SU-DHL-6 (cell line): ENCODE measurements around the gene ZNFX1.

ENCODE experiments used
- H2AFZ ChIP-seq: fragments of 200-600 bp; sonication (generic); 2 replicates; pipeline ENCODE4 v1.6.1; 2014; ENCODE audit warnings: low read depth, mild to moderate bottlenecking, moderate library complexity, mixed read lengths, antibody characterized with exemption, low read length; ENCODE audit not compliant: severe bottlenecking
- H3F3A ChIP-seq: fragments of 200-600 bp; shearing (Covaris generic); 2 replicates; pipeline ENCODE4 v1.6.0; 2016; ENCODE audit warnings: antibody characterized with exemption, mild to moderate bottlenecking; ENCODE audit not compliant: insufficient read depth
- H3K27ac ChIP-seq: fragments of 200-600 bp; sonication (generic); 2 replicates; pipeline ENCODE4 v1.5.1; 2016; ENCODE audit warnings: low read depth, mild to moderate bottlenecking, low read length, moderate library complexity, mixed read lengths
- H3K27me3 ChIP-seq: fragments of 200-600 bp; sonication (generic), shearing (Covaris generic); 2 replicates; pipeline ENCODE4 v1.6.0; 2014; ENCODE audit warnings: mild to moderate bottlenecking, low read length
- H3K36me3 ChIP-seq: fragments of 200-600 bp; sonication (generic); 2 replicates; pipeline ENCODE4 v1.6.1; 2014; ENCODE audit warnings: mild to moderate bottlenecking, low read length, mixed read lengths
- H3K4me2 ChIP-seq: fragments of 300-600, 200-600 bp; shearing (Covaris generic), sonication (generic); 2 replicates; pipeline ENCODE4 v1.6.0; 2014; ENCODE audit warnings: low read length, low read depth, mild to moderate bottlenecking; ENCODE audit not compliant: poor library complexity, severe bottlenecking
- H3K4me3 ChIP-seq: fragments of 200-600 bp; sonication (generic); 2 replicates; pipeline ENCODE4 v1.5.1; 2014; ENCODE audit warnings: antibody characterized with exemption, low read length, mild to moderate bottlenecking, mixed read lengths; ENCODE audit not compliant: insufficient read depth, poor library complexity, severe bottlenecking
- H3K79me2 ChIP-seq: fragments of 200-600 bp; sonication (generic); 2 replicates; pipeline ENCODE4 v1.6.1; 2014; ENCODE audit warnings: mild to moderate bottlenecking, low read length, moderate library complexity; ENCODE audit not compliant: insufficient read depth
- H3K9ac ChIP-seq: fragments of 200-600 bp; sonication (generic); 2 replicates; pipeline ENCODE4 v1.7.0; 2014; ENCODE audit warnings: mild to moderate bottlenecking, low read length
- H3K9me2 ChIP-seq: fragments of 200-600 bp; sonication (generic); replicated peaks from 2 replicates; pipeline ENCODE4 v1.6.1; 2014; ENCODE audit warnings: low read length; ENCODE audit not compliant: insufficient read depth
- H3K9me3 ChIP-seq: fragments of 200-600 bp; sonication (generic); 2 replicates; pipeline ENCODE4 v1.6.1; 2014; ENCODE audit warnings: low read length, mixed read lengths; ENCODE audit not compliant: insufficient read depth
- H4K20me1 ChIP-seq: fragments of 200-600 bp; sonication (generic); 2 replicates; pipeline ENCODE4 v1.6.1; 2014; ENCODE audit warnings: low read depth, mild to moderate bottlenecking, antibody characterized with exemption, low read length, moderate library complexity, mixed read lengths
- CTCF ChIP-seq: fragments of 200-600 bp; sonication (generic); IDR thresholded peaks from one replicate; pipeline ENCODE4 v1.5.1; 2017; ENCODE audit warnings: antibody characterized with exemption, mild to moderate bottlenecking, low read length, moderate library complexity; ENCODE audit not compliant: insufficient read depth, poor library complexity, severe bottlenecking
- EZH2phosphoT487 ChIP-seq: fragments of 200-600 bp; sonication (generic), shearing (Covaris generic); conservative IDR thresholded peaks from 2 replicates; pipeline ENCODE4 v1.6.1; 2018; ENCODE audit warnings: mild to moderate bottlenecking, antibody characterized with exemption, low read length, moderate library complexity, mixed read lengths

The ZNFX1 gene

GRCh38 chr20:49291200-49291599, 13.3 kb upstream of the ZNFX1 start:
- TF ChIP-seq EZH2phosphoT487 = no peak
- TF ChIP-seq CTCF = no peak
- no peak overlapping the region for H3K4me2 ChIP-seq
- no peaks in the 10 kb centered on the region for H3K9me3 ChIP-seq
- no peak overlapping the region for H2AFZ ChIP-seq
- H4K20me1 ChIP-seq = peaks cover 29% of the 10 kb centered on the region
- H3K27me3 ChIP-seq = no peaks in the 10 kb centered on the region
- no peak overlapping the region for H3K9ac ChIP-seq
- H3F3A ChIP-seq = peaks cover 61% of the 10 kb centered on the region
- H3K79me2 ChIP-seq = 0 out of 2 replicates have a peak, but pooled peaks cover 11% of the 10 kb centered on the region
- no peak overlapping the region for H3K27ac ChIP-seq
- peaks cover 35% of the 10 kb centered on the region for H3K36me3 ChIP-seq
- H3K4me3 ChIP-seq = no peak overlapping the region
- H3K9me2 ChIP-seq = no peaks in the 10 kb centered on the region

- Histone ChIP-seq H4K20me1 (peaks cover 34% of the 10 kb centered on the region), H3K36me3 (peaks cover 40% of the 10 kb centered on the region), H3F3A (peaks cover 66% of the 10 kb centered on the region)
These were observed 12.8 kb upstream of the ZNFX1 start for GRCh38 chr20:49290608-49291191.

GRCh38 chr20:49288784-49289696, 11.2 kb upstream of the ZNFX1 start:
- Histone ChIP-seq H3F3A (peaks cover 81% of the 10 kb centered on the region), H2AFZ (no peak overlapping the region), H3K9me2 (no peaks in the 10 kb centered on the region), H3K36me3 (peaks cover 54% of the 10 kb centered on the region), H3K79me2 (peaks cover 31% of the 10 kb centered on the region), H3K4me3 (no peak overlapping the region), H3K27me3 (no peaks in the 10 kb centered on the region), H3K9me3 (no peaks in the 10 kb centered on the region), H3K4me2 (no peak overlapping the region), H4K20me1 (peaks cover 41% of the 10 kb centered on the region), H3K27ac (no peak overlapping the region), H3K9ac (no peak overlapping the region)
- TF ChIP-seq CTCF (no peak), EZH2phosphoT487 (no peak)

More at GRCh38 chr20:49290608-49291191, 12.8 kb upstream of the ZNFX1 start:
- no peaks in the 10 kb centered on the region for H3K27me3 ChIP-seq
- H3K79me2 ChIP-seq = peaks cover 16% of the 10 kb centered on the region
- H3K9ac ChIP-seq = no peak overlapping the region
- TF ChIP-seq CTCF (no peak), EZH2phosphoT487 (no peak)
- H3K4me2 ChIP-seq = no peak overlapping the region
- no peaks in the 10 kb centered on the region for H3K9me2 ChIP-seq
- no peaks in the 10 kb centered on the region for H3K9me3 ChIP-seq
- no peak overlapping the region for H2AFZ ChIP-seq
- no peak overlapping the region for H3K4me3 ChIP-seq
- no peak overlapping the region for H3K27ac ChIP-seq
